ENCODE results near the gene TBX10.

GRCh38 chr11:67633758-67634365 is 5.7 kb downstream of the TBX10 start:
- TF ChIP-seq POLR2A (IDR thresholded peaks at IDR 0.05; ENCODE audit: low read depth, low read length) (no peak), POLR2AphosphoS5 (IDR thresholded peaks at IDR 0.05; ENCODE audit: low read depth, low read length) (no peak), TAF1 (IDR thresholded peaks at IDR 0.05; ENCODE audit: low read depth, low read length) (no peak), POU2F2 (IDR thresholded peaks at IDR 0.05; ENCODE audit: low read depth, low read length) (no peak), PAX5 (IDR thresholded peaks at IDR 0.05; ENCODE audit: insufficient read depth, low read length, severe bottlenecking) (no peak)

All from GM12891 (cell line).